ACC112 (cell line): ENCODE results near the gene C2orf92.

Source experiments
- H2AFZ ChIP-seq: fragments of 200-600 bp; sonication (generic); one replicate; pipeline ENCODE4 v1.6.0; 2017; ENCODE audit warnings: antibody characterized with exemption, low read length; ENCODE audit not compliant: unreplicated experiment
- H3K27ac ChIP-seq: fragments of 200-600 bp; sonication (generic); 2 replicates; pipeline ENCODE4 v1.5.1; 2014; ENCODE audit warnings: low read depth, mild to moderate bottlenecking, antibody characterized with exemption, low read length, moderate library complexity
- H3K27me3 ChIP-seq: fragments of 200-600 bp; sonication (generic); 2 replicates; pipeline ENCODE4 v1.6.1; 2014; ENCODE audit warnings: mild to moderate bottlenecking, antibody characterized with exemption, low read length, moderate library complexity, mixed read lengths; ENCODE audit not compliant: insufficient read depth
- H3K36me3 ChIP-seq: fragments of 200-600 bp; sonication (generic); 2 replicates; pipeline ENCODE4 v1.6.1; 2016; ENCODE audit warnings: mild to moderate bottlenecking, antibody characterized with exemption, low read length, moderate library complexity, mixed read lengths; ENCODE audit not compliant: insufficient read depth
- H3K4me1 ChIP-seq: fragments of 200-600 bp; sonication (generic); one replicate; pipeline ENCODE4 v1.6.1; 2016; ENCODE audit warnings: low read length, mixed read lengths; ENCODE audit not compliant: insufficient read depth, unreplicated experiment, control insufficient read depth
- H3K4me3 ChIP-seq: fragments of 200-600 bp; sonication (generic); 2 replicates; pipeline ENCODE4 v1.5.1; 2014; ENCODE audit warnings: mild to moderate bottlenecking, low read depth, low read length
- H3K79me2 ChIP-seq: fragments of 200-600 bp; sonication (generic); one replicate; pipeline ENCODE4 v1.6.0; 2016; ENCODE audit warnings: low read length; ENCODE audit not compliant: control insufficient read depth, unreplicated experiment, insufficient read depth

The C2orf92 gene

GRCh38 chr2:97695744-97696143 is 26.2 kb downstream of the C2orf92 start:
- no peaks in the 10 kb centered on the region for H3K27me3 ChIP-seq
- no peak overlapping the region for H3K4me3 ChIP-seq
- H3K36me3 ChIP-seq, result no peaks in the 10 kb centered on the region
- H3K27ac ChIP-seq, result no peak overlapping the region
- H3K4me1 ChIP-seq, result no peaks in the 10 kb centered on the region
- H2AFZ ChIP-seq, result no peak overlapping the region
- no peaks in the 10 kb centered on the region for H3K79me2 ChIP-seq

GRCh38 chr2:97697252-97698235 is 28.0 kb downstream of the C2orf92 start:
- Histone ChIP-seq H3K4me1 (no peaks in the 10 kb centered on the region), H3K4me3 (peak overlapping the region; percentile 62), H3K36me3 (no peaks in the 10 kb centered on the region), H3K27ac (no peak overlapping the region), H2AFZ (peak overlapping the region; percentile 42), H3K79me2 (no peaks in the 10 kb centered on the region), H3K27me3 (no peaks in the 10 kb centered on the region)

GRCh38 chr2:97698530-97698929 is 29.0 kb downstream of the C2orf92 start:
- no peak overlapping the region for H2AFZ ChIP-seq
- H3K27me3 ChIP-seq, result no peaks in the 10 kb centered on the region
- no peak overlapping the region for H3K27ac ChIP-seq
- no peaks in the 10 kb centered on the region for H3K4me1 ChIP-seq
- H3K4me3 ChIP-seq, result no peak overlapping the region
- H3K36me3 ChIP-seq, result no peaks in the 10 kb centered on the region
- H3K79me2 ChIP-seq, result no peaks in the 10 kb centered on the region

- H3K79me2 ChIP-seq, result no peaks in the 10 kb centered on the region
- no peak overlapping the region for H3K27ac ChIP-seq
- no peaks in the 10 kb centered on the region for H3K36me3 ChIP-seq
- no peak overlapping the region for H2AFZ ChIP-seq
- H3K27me3 ChIP-seq, result no peaks in the 10 kb centered on the region
- no peak overlapping the region for H3K4me3 ChIP-seq
- H3K4me1 ChIP-seq, result no peaks in the 10 kb centered on the region
Observed at GRCh38 chr2:97699765-97700444, 30.4 kb downstream of the C2orf92 start.

GRCh38 chr2:97701186-97701585 is 31.7 kb downstream of the C2orf92 start:
- H3K27ac ChIP-seq, result no peak overlapping the region
- no peak overlapping the region for H2AFZ ChIP-seq
- H3K79me2 ChIP-seq, result no peaks in the 10 kb centered on the region
- no peaks in the 10 kb centered on the region for H3K27me3 ChIP-seq
- no peaks in the 10 kb centered on the region for H3K36me3 ChIP-seq
- H3K4me1 ChIP-seq, result no peaks in the 10 kb centered on the region
- H3K4me3 ChIP-seq, result no peak overlapping the region

GRCh38 chr2:97701851-97702465 is 32.4 kb downstream of the C2orf92 start:
- Histone ChIP-seq H3K27ac (no peak overlapping the region), H2AFZ (no peak overlapping the region), H3K27me3 (no peaks in the 10 kb centered on the region), H3K4me1 (no peaks in the 10 kb centered on the region), H3K79me2 (no peaks in the 10 kb centered on the region), H3K4me3 (no peak overlapping the region), H3K36me3 (no peaks in the 10 kb centered on the region)

- no peaks in the 10 kb centered on the region for H3K4me1 ChIP-seq
- no peaks in the 10 kb centered on the region for H3K79me2 ChIP-seq
- no peaks in the 10 kb centered on the region for H3K36me3 ChIP-seq
Observed at GRCh38 chr2:97702731-97703470, 33.4 kb downstream of the C2orf92 start.

GRCh38 chr2:97703741-97704140 is 34.2 kb downstream of the C2orf92 start:
- H3K4me3 ChIP-seq, result no peak overlapping the region
- H3K4me1 ChIP-seq, result no peaks in the 10 kb centered on the region
- H3K27me3 ChIP-seq, result peaks cover 14% of the 10 kb centered on the region
- H3K79me2 ChIP-seq, result no peaks in the 10 kb centered on the region
- H3K36me3 ChIP-seq, result no peaks in the 10 kb centered on the region
- H3K27ac ChIP-seq, result no peak overlapping the region
- H2AFZ ChIP-seq, result no peak overlapping the region

More at GRCh38 chr2:97702731-97703470, 33.4 kb downstream of the C2orf92 start:
- Histone ChIP-seq H2AFZ (no peak overlapping the region), H3K27ac (no peak overlapping the region), H3K4me3 (no peak overlapping the region), H3K27me3 (peaks cover 7% of the 10 kb centered on the region; the same call in 1 of the 2 replicates)

- H2AFZ ChIP-seq, result no peak overlapping the region
- H3K27ac ChIP-seq, result no peak overlapping the region
- H3K27me3 ChIP-seq, result peaks cover 16% of the 10 kb centered on the region
- no peak overlapping the region for H3K4me3 ChIP-seq
- H3K36me3 ChIP-seq, result no peaks in the 10 kb centered on the region
- H3K4me1 ChIP-seq, result no peaks in the 10 kb centered on the region
- H3K79me2 ChIP-seq, result no peaks in the 10 kb centered on the region
Observed at GRCh38 chr2:97704989-97705388, 35.5 kb downstream of the C2orf92 start.

GRCh38 chr2:97706112-97706511 is 36.6 kb downstream of the C2orf92 start:
- Histone ChIP-seq H3K4me3 (no peak overlapping the region), H3K36me3 (no peaks in the 10 kb centered on the region), H3K27ac (no peak overlapping the region), H3K27me3 (peaks cover 16% of the 10 kb centered on the region), H3K4me1 (no peaks in the 10 kb centered on the region), H2AFZ (no peak overlapping the region), H3K79me2 (no peaks in the 10 kb centered on the region)
